GM21737 (cell line): ENCODE data around the gene PRADC1.
"Not testable (repeated sequence)": the region's sequence is repeated elsewhere in the genome, so short reads cannot be mapped to it uniquely, and the experiment has no call there.

Experiments
- ATAC-seq: cut with Tn5 transposase; IDR thresholded peaks from one replicate; pipeline ENCODE4 v1.9.1; 2021; ENCODE audit warnings: mild to moderate bottlenecking, moderate library complexity; ENCODE audit not compliant: unreplicated experiment

The PRADC1 gene

GRCh38 chr2:73205611-73206010 is 27.4 kb downstream of the PRADC1 start:
- no peak for ATAC-seq

DNA sequence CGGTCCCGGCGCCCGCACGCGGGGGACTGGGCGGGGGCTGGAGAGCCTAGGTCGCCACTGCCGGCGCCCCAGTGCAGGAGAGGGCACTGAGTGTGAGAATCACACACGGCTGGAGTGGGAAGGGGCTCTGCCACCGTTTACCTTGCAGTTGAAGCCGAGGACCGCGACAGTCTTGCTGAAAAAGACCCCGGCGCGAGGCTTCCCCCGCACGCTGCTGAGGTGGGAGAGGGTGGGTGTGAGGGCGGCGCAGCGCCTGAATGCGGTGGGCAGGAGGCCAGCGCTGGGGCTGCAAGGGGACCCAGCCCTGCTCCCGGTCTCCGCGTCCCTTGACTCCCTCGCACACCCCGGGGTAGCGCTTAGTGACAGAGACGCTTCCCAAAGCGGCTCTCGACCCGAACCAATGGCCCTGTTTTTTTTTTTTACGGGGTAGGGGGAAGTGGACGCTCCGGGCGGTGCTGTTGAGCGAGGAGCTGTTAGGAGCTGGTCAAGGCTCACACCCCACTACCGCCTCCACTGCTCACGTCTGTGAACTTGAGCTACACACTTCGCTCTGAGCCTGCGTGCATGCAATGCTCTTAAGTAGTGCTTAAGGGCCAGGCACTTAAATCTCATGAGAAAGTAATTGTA is 29.9 kb downstream of the PRADC1 start:
- ATAC-seq: no peak

DNA sequence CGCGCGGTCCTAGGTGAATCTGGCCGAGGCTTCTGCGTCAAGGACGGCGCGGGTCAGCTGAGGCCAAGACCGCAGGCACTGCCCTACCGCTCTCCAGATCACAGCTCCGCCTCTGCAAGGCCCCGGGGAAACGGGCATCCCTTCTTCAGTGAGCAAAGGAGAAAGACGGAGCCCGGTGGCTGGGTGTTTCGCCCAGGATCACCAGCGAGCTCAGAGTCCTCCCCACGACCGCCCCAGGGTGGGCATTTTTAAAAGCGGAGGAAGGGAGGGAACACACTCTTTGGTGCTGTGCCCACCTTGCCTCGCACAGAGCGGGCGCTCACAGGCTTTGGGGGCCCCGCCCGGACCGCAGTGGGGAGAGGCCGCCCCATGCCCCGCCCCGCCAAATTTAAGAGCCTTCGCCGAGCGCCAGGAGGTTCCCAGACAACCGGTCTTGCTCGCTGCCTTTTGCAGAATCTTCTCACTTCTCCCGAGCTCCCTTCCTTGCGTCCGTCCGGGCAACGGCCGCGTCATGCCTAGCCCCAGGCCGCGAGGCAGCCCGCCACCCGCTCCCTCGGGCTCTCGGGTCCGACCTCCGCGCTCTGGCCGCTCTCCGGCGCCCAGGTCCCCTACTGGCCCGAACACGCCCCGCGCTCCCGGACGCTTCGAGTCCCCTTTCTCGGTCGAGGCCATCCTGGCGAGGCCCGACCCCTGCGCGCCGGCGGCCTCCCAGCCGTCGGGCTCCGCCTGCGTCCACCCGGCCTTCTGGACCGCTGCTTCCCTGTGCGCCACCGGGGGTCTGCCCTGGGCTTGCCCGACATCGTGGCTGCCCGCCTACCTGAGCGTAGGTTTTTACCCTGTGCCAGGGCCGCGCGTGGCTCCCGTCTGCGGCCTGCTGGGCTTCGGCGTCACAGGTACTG is 30.6 kb downstream of the PRADC1 start, which contains the start of gene NOTO:
Gene NOTO, plus strand, starts transcription at position 419 of the 899 bp plus-strand sequence. Its CDS starts 93 bp downstream, at position 512.
- ATAC-seq: no peak

- ATAC-seq: not testable (repeated sequence)
These were observed 32.8 kb downstream of the PRADC1 start for GRCh38 chr2:73200281-73200680.

- no peak for ATAC-seq
These were observed 35.5 kb downstream of the PRADC1 start for GRCh38 chr2:73197579-73197978.

DNA sequence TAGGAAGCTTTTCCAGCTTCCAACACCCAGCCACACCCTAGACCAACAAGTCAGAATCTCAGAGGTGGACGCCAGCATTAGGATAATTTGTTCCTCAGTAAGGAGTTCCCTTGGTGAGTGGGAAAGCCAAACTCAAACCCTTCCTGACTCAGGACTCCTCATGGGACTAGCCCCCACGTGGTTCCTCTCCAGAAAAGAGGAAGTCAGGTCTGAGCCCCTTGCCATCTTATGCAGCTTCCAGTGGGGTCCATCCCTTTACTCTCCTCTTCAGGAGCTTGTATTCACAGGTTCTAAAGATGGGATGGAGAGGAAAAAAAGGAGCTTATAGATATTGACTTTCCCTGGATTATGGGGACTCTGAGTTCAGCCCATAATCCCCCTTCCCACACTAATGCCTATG is 45.5 kb downstream of the PRADC1 start:
- no peak for ATAC-seq

GRCh38 chr2:73185965-73186364 is 47.1 kb downstream of the PRADC1 start:
- no peak for ATAC-seq
